ENCODE measurements around the gene SHROOM2.
"Not testable (repeated sequence)": the region's sequence is repeated elsewhere in the genome, so short reads cannot be mapped to it uniquely, and the experiment has no call there.

Gene SHROOM2

DNA sequence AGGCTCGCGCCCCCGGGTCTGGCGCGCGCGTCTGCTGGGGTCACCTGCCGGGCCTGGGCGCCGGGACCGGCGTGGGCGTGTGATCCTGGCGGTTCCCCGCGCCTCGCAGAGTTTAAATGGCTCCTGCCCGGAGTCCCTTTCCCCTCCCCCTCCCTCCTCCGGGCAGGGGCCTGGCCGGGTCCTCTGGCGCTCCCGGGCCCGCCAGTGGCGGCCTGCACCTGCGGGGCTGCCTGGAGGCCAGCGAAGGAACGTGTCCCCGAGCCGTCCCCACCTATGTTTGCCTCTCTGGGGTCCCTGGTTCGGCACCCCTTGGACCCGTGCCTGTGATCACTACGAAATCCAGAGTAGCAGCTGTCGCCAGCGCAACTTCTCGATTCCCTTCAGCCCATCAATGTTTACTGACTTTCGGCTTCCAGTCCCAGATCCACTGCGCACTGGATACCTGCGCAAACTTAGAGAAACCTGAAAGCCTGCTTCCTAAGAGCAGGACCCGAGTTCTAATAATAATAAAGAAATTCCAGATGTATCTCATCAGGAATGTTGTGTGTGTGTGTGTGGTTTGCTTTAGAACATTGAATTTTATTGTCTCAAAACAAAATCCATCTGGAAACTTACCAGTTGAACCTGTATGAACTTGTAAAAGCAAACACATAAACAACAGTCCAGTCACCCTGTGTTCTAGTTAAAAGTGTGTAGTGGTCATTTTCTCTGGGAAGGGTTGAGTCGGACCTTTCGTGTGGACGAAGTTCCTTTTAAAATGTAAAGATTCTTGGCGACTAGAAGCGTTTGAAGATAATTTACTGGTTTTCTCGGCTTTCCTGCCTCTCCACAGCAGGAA is 788 bp downstream of the SHROOM2 start:
- DNase-seq: no peak

DNA sequence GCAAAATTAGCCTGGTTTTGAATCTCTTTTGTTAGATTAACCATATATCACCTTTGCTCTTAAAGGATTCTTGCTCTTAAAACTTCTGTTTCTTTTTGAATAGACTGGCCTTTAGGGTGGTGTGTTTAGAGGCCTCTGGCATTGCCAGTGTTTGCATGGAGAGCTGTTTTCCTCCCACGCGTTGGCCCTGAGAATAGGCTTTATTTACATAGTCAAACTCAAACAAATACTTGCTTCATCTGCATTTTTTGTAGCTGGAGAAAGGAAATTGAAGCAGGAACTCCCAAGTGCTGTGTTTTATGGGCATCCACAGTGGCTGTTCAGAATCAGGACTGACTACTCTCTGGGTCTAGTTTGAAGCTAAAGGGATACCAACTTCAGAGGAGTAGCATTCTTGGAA is 2.7 kb downstream of the SHROOM2 start:
- DNase-seq: no peak

DNA sequence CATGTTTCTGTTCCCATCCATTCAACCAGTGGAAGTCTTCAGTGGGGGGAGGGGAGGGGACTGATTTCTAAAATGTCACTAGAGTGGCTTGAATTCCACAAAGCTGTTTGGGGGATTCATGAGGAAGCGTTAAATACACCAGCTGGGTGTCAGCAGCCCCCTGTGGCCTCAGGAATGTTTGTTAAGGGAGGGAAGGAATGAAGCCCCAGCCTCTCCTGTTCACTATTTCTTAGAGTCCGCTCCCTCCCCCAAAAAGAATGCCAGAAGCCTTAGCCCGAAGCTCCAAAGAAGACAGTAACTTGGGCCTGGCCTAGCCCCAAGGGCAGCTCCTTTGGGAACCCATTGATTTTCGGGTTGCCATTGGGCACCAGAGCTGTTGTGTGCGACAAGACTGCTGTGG is 3.3 kb downstream of the SHROOM2 start:
- no peak for DNase-seq

DNA sequence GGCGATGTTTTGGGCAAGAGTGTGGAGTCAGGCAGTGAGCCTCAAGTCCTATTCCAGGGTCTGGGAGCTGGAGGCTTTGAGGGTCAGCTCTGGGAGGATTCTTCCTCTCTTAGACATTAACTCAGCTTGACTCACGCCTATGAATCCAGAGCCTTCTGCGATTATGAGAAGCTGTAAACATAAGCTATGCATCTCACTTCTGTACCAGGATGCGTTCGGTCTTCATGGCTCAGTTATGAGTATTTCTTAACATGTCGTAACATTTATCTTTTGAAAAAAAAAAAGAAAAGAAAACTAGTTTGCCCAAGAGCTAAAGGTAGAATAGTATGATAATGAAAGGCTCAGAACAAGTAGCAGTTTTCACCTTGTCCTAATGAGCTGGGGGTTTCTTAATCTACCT is 4.6 kb downstream of the SHROOM2 start:
- DNase-seq: no peak

DNA sequence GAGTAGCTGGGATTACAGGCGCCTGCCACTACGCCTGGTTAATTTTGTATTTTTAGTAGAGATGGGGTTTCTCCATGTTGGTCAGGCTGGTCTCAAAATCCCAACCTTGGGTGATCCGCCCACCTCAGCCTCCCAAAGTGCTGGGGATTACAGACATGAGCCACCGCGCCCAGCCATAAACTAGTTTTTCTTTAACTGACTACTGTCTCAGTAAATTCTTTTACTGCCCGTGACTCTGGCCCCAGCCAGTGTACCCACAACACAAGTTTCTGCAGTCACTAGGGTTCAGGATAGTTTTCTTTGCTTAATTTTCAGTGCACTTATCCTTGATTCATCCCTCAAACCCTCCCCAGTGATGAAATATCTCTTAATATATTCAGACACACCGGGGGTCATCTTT is 8.3 kb downstream of the SHROOM2 start:
- DNase-seq: no peak

DNA sequence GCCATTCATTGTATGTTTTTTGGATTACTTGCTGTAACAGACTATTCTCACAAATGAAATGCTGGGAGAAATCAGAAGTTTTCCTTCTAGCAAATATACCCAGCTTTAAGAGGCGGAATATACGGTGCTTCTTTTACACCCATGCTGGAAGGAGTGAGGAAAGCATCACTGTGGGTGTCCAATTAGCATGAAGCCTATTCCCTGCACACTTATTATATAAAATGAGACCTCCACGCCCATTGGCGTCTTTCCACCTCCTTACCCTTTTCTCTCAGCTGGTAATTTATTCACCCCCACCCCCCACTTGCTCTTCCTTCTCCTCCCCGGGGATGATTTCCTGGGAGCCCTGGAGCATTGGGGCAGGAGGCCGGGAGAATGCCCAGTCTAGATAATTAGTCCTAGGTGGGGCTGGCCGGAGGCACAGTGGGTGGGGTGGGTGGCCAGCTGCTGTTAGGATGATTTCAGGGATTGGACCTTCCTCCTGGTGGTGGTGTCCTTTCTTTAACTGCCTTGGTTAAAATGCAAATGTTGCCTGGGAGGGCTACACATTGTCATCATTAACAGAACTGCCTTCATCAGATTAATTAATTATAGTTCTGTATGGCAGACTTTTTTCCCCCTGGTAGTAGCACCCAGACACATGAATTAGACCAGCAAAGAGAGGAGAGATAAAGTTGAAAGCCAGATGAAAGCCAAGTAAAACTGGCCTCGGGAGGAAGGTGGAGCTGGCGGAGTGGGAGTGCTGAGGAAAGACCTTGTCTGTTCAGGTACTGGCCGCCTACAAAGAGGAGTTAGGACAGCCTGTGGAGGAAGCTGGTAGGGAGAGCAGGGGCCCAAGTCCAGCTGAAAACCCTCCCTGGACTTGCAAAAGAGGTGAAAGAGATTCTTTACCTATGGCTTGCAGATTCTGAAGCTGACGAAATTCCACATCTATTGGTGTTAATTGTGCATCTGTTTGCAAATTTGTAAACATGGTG is 11.4 kb downstream of the SHROOM2 start:
- DNase-seq: no peak

DNA sequence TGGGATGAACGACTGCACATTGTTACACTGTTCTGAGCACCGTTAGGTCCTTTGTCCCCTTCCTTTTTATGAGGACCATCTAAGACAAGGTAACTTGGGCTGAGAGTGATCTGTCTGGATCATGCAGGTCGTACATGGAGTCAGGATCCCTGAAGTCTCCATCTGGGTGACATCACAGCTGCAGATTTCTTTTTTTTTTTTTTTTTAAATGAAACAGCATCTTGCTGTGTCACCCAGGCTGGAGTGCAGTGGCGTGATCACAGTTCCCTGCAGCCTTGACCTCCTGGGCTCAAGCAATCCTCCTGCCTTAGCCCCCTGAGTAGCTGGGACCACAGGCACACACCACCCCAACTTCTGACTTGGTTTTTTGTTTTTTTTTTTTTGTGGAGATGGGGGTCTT is 16.5 kb downstream of the SHROOM2 start:
- DNase-seq: no peak

DNA sequence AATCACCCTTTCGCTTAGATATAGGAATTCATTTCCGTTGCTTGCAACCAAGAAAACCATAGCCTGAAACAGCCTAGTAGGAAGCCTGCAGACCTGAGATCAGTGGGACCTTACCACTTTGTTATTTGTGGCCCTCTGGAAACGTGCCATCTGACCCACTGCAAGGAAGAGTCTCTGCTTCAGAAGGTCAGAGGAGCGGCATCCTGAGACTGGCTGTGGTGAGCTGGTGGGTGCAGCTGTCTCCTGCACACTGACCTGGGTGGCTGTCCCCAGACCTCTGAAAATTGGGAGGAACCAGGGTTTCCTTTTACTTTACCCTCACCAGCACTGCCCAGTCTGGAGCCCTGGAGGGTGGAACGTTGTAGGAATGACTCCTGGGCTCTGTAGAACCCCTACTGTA is 18.2 kb downstream of the SHROOM2 start:
- no peak for DNase-seq

DNA sequence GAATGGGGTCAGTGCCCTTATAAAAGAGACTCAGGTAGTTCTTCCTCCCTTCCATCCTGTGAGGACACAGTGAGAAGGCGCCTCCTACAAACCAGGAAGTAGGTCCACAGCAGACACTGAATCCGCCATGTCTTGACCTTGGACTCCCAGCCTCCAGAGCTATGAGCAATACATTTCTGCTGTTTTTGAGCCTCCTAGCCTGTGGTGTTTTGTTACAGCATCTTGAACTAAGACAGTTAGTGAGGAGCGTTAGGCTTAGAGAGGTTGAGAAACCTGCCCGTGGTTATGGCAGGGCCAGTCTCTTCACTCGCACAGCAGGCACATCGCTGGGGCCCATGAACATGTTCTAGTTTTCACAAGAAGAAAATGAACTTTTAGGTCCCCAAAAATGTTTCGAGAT is 19.7 kb downstream of the SHROOM2 start:
- no peak for DNase-seq

DNA sequence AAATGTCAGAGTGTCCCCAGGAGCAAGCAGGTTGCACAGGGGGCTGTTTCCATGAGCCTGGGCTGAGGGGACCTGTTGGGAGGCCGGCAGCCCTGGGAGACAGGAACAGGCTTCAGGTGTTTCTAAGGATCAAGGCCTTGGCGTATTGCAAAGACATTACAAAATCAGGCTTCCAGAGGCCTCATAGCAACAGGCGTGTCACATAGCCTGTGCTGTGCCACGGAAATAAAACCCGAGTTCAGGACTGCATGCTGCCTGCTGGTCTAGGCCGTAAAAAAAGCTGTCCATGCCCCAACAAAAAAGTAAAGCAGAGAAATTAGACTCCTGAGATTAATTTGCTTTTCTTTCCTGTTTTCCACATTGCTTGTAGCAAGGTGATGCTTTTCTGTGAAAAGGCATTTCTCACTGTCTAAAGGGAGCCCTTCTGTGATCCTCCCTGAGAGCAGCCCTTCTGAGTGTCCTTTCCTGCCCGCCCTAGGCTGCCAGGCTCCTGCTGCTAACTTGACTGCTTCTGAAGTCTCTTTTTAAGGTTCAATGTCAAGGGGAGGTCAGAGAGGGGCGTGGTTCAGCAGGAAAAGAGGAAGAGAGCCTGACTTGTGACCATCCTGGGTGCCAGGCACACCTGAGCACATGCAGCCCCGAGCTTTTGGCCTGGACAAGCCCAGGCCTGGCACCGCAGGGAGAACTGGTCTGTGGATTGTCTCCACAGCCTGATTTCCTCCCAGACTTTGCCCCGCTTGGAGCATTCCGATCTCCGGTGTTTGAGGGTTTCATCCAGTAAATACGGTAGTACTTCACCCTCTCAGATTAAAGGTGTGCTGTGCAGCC is 21.3 kb downstream of the SHROOM2 start:
- DNase-seq: no peak

DNA sequence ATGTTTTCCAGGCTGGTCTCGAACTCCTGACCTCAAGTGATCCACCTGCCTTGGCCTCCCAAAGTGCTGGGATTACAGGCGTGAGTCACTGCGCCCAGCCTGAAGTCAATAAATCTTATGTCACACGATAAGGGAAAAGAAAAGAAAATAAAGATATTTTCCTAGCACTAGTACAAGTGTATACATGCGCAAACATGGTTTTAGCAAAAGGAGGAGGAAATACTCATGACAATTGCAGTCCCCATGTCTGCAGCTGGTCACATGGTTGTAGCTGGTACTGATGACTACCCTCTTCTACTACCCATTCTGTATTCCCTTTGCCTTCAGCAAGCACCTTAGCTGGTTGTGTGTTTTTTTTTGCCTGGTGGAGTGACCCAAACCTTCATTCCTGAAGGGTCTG is 23.6 kb downstream of the SHROOM2 start:
- DNase-seq: not testable (repeated sequence)

DNA sequence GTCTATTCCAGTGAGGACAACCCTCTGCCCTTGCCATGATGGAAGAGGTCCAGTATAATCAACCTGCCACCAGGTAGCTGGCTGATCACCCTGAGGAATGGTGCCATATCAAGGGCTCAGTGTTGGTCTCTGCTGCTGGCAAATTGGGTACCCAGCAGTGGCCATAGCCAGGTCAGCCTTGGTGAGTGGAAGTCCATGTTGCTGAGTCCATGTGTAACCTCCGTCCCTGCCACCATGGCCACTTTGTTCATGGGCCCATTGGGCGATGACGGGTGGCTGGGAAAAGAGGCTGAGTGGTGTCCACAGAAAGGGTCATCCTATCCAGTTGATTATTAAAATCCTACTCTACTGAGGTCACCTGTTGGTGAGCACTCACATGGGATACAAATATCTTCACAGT is 24.9 kb downstream of the SHROOM2 start:
- DNase-seq: not testable (repeated sequence)

DNA sequence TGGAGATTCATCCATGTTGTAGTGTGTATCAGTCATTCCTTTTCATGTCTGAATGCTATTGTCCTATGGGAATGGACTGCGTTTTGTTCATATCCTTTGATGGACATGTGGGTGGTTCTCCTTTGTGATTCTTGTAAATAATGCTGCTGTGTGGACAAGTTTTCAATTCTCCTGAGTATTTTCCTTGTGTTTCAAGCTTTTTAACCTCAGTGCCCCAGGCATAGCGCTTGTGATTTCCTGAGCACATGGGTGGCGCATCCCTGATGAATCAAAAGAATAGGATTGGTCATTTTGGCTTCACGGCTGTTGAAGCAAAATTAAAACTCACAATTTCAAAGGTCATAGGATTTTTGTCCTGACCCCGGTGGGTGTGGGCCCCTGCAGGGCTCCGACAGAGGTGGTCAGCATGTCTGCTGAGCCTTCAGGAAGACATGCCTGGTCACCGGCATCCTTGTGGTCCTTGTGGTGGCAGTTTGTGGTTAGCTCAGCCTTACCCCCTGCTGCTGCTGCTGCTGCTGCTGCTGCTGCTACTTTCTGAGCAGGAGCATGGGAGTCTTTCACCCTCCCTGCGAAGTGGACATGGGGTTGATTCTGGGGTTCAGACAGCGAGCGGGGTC is 30.0 kb downstream of the SHROOM2 start:
- DNase-seq: no peak

DNA sequence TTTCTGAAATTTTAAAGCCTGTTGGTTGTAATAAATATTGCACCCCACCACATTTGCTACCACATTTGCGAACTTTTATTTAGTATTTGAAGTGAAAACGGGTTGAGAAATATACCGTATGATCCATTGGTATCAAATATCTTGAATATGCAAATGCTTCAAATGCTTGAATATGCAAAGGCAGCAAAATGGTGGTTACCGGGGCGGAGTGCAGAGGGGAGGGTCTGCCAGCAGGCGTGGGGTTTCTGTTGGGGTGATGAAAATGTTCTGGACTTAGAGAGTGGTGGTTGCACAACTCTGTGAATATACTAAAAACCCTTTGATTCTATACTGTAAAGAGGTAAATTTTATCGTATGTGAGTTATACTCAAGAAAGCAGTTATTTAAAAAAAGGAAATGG is 35.3 kb downstream of the SHROOM2 start:
- DNase-seq: no peak

DNA sequence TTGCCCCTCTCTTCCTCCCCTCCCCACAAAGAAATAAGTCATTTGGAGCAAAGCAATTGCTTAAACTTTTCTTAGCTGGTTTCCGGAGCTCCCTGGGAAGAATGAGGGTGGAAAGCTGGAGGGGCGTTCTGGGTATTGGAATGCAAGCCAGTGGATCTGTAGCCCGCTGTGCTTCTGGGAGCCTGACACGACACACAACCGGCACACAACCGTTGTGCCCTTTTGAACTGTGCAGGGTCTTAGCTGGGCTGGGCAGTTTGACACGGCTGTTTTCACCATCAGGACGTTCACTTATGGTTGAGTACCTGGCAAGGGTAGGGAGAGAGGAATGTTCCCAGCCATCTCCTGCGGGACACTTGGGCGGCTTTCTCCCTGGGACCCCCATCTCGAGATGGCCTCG is 38.3 kb downstream of the SHROOM2 start:
- DNase-seq: no peak

DNA sequence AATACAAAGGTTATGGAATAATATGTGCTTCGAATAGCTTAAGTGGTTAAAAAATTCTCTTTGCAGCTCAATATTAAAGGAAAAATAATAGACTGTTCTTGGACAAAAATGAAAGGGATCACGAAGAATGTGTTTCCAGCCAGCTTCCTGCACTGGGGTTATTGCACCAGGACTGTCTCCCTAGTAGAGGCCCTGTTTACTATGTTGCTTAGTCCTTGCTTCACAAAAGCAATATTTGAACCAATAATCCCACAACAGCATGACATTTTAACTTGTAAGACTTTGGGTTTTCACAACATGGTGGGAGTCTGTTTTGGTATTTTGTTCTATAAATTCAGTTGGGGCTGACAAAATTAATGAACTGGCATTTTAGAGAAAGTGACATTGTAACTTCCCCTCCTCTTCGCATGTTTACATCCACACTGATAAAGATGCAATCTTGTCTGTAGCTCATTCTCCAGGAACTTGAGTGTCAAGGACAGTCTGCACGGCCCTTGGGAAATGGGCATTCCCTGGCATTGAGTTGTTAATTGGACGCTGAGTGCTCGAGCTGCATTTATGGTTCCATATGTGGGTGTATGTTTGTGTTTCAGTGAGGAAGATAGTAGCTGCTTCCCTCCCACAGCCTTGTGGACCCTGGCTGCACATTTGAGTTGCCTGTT is 39.0 kb downstream of the SHROOM2 start:
- no peak for DNase-seq

DNA sequence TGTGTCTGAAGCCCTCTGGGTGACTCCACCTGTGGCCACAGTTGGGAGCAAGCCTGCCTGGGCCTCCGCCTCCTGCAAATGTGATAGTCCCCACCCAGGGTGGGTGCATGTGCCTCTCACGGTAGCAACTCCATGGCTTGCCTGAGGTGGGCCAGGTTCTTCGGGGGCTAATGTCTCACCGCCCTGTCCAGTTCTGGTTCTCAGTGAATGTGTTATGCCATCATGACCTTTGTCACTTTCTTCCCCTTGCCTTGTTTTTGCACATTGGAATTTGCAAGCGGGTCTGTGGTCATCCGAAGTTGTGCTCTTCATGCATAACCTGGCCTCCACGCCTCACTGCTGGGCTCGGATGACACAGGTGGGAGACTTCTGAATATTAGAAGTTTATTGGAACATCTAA is 39.7 kb downstream of the SHROOM2 start:
- no peak for DNase-seq

DNA sequence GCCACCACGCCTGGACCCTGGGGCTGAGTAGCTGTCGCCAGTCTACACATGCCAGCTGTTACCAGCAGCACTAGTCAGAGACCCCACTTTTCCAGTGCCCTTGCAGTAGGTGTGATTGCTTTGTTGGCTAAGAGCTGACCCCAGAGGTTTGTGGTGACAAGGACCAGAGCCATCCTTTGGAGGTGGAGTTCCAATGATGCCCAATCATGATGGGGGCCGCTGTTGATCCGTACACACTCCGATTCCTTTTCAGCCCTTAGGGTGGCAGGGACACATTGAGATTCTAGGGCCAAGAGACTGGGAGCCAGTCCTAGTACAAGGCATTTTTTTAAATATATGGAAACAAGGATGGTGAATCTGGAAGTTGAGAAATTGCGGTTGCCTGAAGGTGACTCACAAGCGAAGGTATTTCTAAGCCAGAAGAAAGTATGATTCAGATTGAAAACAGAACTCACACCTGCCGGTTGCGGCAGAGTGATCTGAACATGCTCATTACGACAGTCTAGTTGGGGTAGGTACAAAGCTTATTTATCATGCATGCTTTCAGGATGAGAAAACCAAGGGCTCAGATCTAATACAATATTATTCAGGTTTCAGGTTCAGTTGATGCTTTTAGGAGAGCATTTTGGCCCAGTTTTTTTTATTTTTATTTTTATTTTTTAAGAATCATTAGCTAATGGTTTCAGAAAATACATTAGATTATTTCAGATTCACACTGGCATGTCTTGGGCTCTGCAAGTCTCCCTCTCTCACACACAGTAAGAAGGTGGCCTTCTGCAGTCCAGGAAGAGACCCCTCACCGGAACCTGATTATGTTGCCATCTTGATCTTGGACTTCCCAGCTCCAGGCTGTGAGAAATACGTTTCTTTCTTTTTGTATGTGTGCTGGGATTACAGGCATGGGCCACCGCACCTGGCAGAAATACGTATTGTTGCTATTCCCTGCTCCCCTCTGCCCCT is 43.4 kb downstream of the SHROOM2 start:
- peak; percentile 5 for DNase-seq

DNA sequence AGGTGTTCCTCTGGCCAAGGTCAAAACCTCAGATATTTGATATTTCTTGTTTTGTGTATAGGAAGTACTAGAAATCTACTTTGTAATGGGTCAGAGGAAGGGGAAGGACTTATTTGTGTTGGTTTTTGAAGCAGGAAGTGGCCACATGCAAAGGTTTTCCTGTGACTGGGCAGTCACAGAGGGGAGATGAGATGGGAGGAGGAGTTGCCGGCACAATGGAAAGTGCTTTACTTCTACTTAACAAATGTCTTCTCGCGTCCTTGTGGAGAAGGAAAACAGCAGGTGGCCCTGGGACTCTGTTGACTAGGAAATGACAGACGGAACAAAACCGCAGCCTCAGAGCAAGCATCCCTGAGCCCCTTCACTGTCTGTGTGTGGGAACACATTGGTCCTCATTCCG is 46.6 kb downstream of the SHROOM2 start:
- DNase-seq: no peak

DNA sequence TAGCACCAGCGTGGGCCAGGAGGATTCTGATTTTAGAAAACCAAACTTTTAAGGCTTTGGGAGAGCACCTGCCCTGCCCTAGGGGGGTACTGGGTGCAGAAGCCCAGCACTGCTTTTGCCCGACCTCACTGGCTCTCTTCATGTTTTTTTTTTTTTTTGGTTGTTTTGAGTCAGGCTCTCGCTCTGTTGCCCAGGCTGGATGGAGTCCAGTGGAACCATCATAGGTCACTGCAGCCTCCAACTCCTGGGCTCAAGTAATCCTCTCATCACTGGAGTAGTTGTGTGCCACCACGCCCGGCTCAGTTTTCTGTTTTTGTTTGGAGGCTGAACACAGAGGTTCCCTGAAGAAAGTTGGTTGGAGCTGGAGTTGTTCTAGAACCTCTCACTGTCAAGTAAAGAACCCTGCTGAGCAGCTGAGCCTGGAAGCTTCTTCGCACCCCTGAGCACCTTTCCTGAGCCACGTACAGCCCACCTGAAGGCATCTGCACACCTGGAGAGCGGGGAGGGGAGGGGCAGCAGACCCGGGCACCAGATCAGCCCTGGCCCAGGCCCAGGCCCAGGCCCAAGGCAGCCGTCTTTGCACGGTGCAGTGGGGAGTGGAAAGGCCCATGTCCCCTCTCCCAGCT is 49.5 kb downstream of the SHROOM2 start:
- DNase-seq: no peak
